Esophagus squamous epithelium (tissue), 5 donors: Measurements from ENCODE around the gene ACD. TPM values are rescaled to one million over a fixed set of nuclear protein-coding genes. Genes with fewer than 3 reads are reported as not detected.

Source experiments
- DNase-seq: peaks from one replicate; lab custom pipeline; 2025; lab: John Stamatoyannopoulos, UW
- H3K27ac ChIP-seq, 4 donors: fragments of 200-600 bp; sonication (generic); one replicate each; pipeline ENCODE4 v1.5.1; 2016 to 2019; ENCODE audit warnings: mild to moderate bottlenecking in 1 of 4
- H3K27me3 ChIP-seq, 4 donors: fragments of 200-600 bp; sonication (generic); 1 replicate in 3 of 4; 2 replicates in 1 of 4; pipeline versions ENCODE4 v1.5.1 to v1.6.0; 2017 to 2021; ENCODE audit warnings: antibody characterized with exemption in 1 of 4
- H3K36me3 ChIP-seq, 3 donors: fragments of 200-600 bp; sonication (generic); one replicate each; pipeline ENCODE4 v1.5.1; 2016 to 2019
- H3K4me1 ChIP-seq, 3 donors: fragments of 200-600 bp; sonication (generic); one replicate each; pipeline ENCODE4 v1.5.1; 2017 to 2019
- H3K4me3 ChIP-seq, 4 donors: fragments of 200-600 bp; sonication (generic); 1 replicate in 3 of 4; 2 replicates in 1 of 4; pipeline ENCODE4 v1.5.1; 2016 to 2019; ENCODE audit warnings: mild to moderate bottlenecking in 2 of 4, moderate library complexity in 1 of 4
- H3K9me3 ChIP-seq, 3 donors: fragments of 200-600 bp; sonication (generic); one replicate each; pipeline ENCODE4 v1.5.1; 2016 to 2019
- CTCF ChIP-seq, 6 experiments: fragments of 450-650 bp in 4 of 6; fragments of 200-600 bp in 2 of 6; sonication (generic) in 2 of 6; IDR thresholded peaks; one replicate each; pipeline ENCODE4 v1.5.1; 2016 to 2019; ENCODE audit warnings: antibody characterized with exemption in 6 of 6, mild to moderate bottlenecking in 4 of 6, moderate library complexity in 4 of 6
- POLR2A ChIP-seq, 4 donors: fragments of 450-650 bp; IDR thresholded peaks; one replicate each; pipeline ENCODE4 v1.6.1; 2017; ENCODE audit warnings: antibody characterized with exemption in 4 of 4, mild to moderate bottlenecking in 4 of 4, moderate library complexity in 3 of 4
- WGBS, 2 donors: methylation state at CpG; one replicate each; pipeline ENCODE4 v1.1.5; 2018; 5-methylcytosine and 5-hydroxymethylcytosine counted together
- intact Hi-C: fragments of 100-400 bp; cut with DNase I; formaldehyde crosslinking; loops from one replicate; pipeline ENCODE4 v1.15.0; 2022
- total RNA-seq, 4 donors: library from RNA; depleted of rRNA; stranded (reverse); fragments of >200 nt; gene quantifications; one replicate each; pipeline ENCODE4 v1.1.0, GENCODE V29; 2016
- donor health status: DM: yes; HTN: yes; CAD: no.

ACD gene
- total RNA-seq, 4 donors from 2014 or later: 5.7 to 18.7 (median 8.8) TPM

- Histone ChIP-seq H3K27me3 (peaks cover 0 to 1% (median 0%) of the 10 kb centered on the region in 4 donors), H3K9me3 (no peaks in the 10 kb centered on the region), H3K27ac (peak within 1 kb of the TSS; percentile 84 to 97 (median 96)), H3K4me1 (peaks cover 17 to 35% (median 23%) of the 10 kb centered on the region in 3 donors), H3K36me3 (peaks cover 6 to 46% (median 7%) of the 10 kb centered on the region in 3 donors), H3K4me3 (peak within 1 kb of the TSS; percentile 53 to 82 (median 78))
- DNase-seq: peak; percentile 63
- peak in 3 of 6 experiments; percentile 10 to 42 (median 25) for TF ChIP-seq CTCF (IDR thresholded peaks at IDR 0.05)
- peak in 1 of 4 donors; percentile 0 for TF ChIP-seq POLR2A (IDR thresholded peaks at IDR 0.05)
- WGBS, 2 donors: no CpG with 5 or more reads among the region's 48 CpGs
- intact Hi-C loops: loop anchor here (10.0 kb wide), 1 partner anchor 96 kb away; the partner anchor contains the start of gene CTCF
Measured at GRCh38 chr16:67660564-67661028, 536 bp upstream of the ACD start, which contains the start of gene PARD6A. PARD6A (plus strand) TSS chr16:67660960; CDS start chr16:67661039, 79 bp downstream.

DNA sequence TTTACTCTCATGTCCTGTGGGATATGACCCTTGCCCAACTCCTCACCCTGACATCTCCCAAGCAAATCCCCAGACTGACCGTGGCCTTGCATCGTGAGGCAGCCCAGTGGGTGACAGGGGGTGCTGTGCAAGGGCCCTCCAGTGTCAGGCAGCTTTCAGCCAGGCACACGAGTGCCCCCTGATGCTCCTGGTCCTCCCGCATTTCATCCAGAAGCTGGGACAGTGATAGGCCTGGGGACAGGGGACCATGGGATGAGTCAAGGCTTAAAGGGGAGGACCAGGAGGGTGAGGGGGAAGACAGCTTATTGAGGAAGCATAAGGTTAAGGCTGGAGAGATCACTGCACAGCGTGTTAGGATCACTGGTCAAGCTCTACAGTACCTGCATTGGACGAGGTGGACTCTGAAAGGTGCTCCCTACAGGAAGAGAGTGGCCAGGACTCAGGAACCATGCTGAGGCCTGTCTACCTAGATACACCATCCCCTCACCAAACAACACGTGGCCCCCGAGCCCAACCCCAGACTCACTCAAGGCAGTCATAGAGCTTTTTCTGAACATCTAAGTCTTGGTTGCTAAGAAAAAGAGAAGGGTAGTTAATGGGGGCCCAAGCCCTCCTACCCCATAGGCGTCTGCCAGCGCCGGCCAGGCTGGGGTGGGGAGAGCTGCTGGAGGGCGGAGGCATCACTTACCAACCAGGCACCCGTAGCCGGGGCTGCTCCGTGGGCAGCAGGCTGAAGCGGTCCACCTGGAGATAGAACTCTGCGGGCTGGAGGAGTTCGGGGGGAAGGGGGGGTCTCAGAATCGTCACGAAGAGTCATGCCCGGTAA, 998 bp downstream of the ACD start:
- peak overlapping the region; percentile 53 to 82 (median 78) for H3K4me3 ChIP-seq
- H3K27me3 ChIP-seq: peaks cover 5 to 16% (median 6%) of the 10 kb centered on the region in 4 donors
- no peaks in the 10 kb centered on the region for H3K9me3 ChIP-seq
- TF ChIP-seq POLR2A (IDR thresholded peaks at IDR 0.05): no peak
- no peak for TF ChIP-seq CTCF (IDR thresholded peaks at IDR 0.05)
- peak overlapping the region in 3 of 4 donors; percentile 84 to 97 (median 96) for H3K27ac ChIP-seq
- peaks cover 17 to 30% (median 23%) of the 10 kb centered on the region in 3 donors for H3K4me1 ChIP-seq
- peaks cover 6 to 46% (median 7%) of the 10 kb centered on the region in 3 donors for H3K36me3 ChIP-seq
- intact Hi-C loops: no loop called here
- 17 to 57% methylated on average over 4 to 13 of the region's 21 CpGs for WGBS, 2 donors
- DNase-seq: no peak

- Histone ChIP-seq H3K36me3 (peaks cover 6 to 36% (median 7%) of the 10 kb centered on the region in 3 donors), H3K27ac (no peak overlapping the region), H3K9me3 (no peaks in the 10 kb centered on the region), H3K4me1 (peaks cover 25 to 41% (median 31%) of the 10 kb centered on the region in 3 donors), H3K27me3 (peaks cover 8 to 28% (median 15%) of the 10 kb centered on the region in 4 donors), H3K4me3 (no peak overlapping the region)
- 85 to 89% methylated on average over 7 to 14 of the region's 18 CpGs for WGBS, 2 donors
- TF ChIP-seq CTCF (IDR thresholded peaks at IDR 0.05) (no peak), POLR2A (IDR thresholded peaks at IDR 0.05) (no peak)
- intact Hi-C loops: no loop called here
- DNase-seq: no peak
Measured at GRCh38 chr16:67657751-67658518, 2.1 kb downstream of the ACD start.

GRCh38 chr16:67657017-67657608, 2.9 kb downstream of the ACD start:
- H3K4me1 ChIP-seq: peaks cover 25 to 48% (median 36%) of the 10 kb centered on the region in 3 donors
- intact Hi-C loops: no loop called here
- H3K27me3 ChIP-seq: peaks cover 11 to 36% (median 17%) of the 10 kb centered on the region in 4 donors
- H3K9me3 ChIP-seq: no peaks in the 10 kb centered on the region
- TF ChIP-seq POLR2A (IDR thresholded peaks at IDR 0.05) (no peak), CTCF (IDR thresholded peaks at IDR 0.05) (no peak)
- no peak overlapping the region for H3K27ac ChIP-seq
- peaks cover 6 to 28% (median 7%) of the 10 kb centered on the region in 3 donors for H3K36me3 ChIP-seq
- 86 to 93% methylated on average over 7 to 16 of the region's 16 CpGs for WGBS, 2 donors
- no peak overlapping the region for H3K4me3 ChIP-seq
- DNase-seq: no peak
